Upper lobe of left lung (tissue), 4 donors: ENCODE results near the gene TAS2R46.

Source experiments
- CTCF ChIP-seq, 6 experiments: fragments of 450-650 bp in 4 of 6; fragments of 200-600 bp in 2 of 6; sonication (generic) in 2 of 6; IDR thresholded peaks; one replicate each; pipeline ENCODE4 v1.5.1; 2016 to 2019; ENCODE audit warnings: antibody characterized with exemption in 6 of 6
- EP300 ChIP-seq, 4 donors: sonication (generic); formaldehyde crosslinking; IDR thresholded peaks; one replicate each; pipeline ENCODE4 v1.5.1; 2017; ENCODE audit warnings: antibody characterized with exemption in 4 of 4, control low read depth in 2 of 4
- POLR2A ChIP-seq, 4 donors: fragments of 450-650 bp; IDR thresholded peaks; one replicate each; pipeline ENCODE4 v1.5.1; 2016 to 2017; ENCODE audit warnings: antibody characterized with exemption in 4 of 4, mild to moderate bottlenecking in 2 of 4
- POLR2AphosphoS5 ChIP-seq, 2 donors: sonication (generic); formaldehyde crosslinking; IDR thresholded peaks; one replicate each; pipeline ENCODE4 v1.5.1; 2017; ENCODE audit warnings: antibody characterized with exemption in 2 of 2

GRCh38 chr12:11085419-11085818, 23.3 kb upstream of the TAS2R46 start:
- no peak for TF ChIP-seq EP300 (IDR thresholded peaks at IDR 0.05)
- no peak for TF ChIP-seq POLR2A (IDR thresholded peaks at IDR 0.05)
- TF ChIP-seq POLR2AphosphoS5 (IDR thresholded peaks at IDR 0.05): no peak
- TF ChIP-seq CTCF (IDR thresholded peaks at IDR 0.05): no peak
